H9 (cell line): ENCODE results near the gene PGPEP1. TPM values are rescaled to one million over a fixed set of nuclear protein-coding genes. Genes with fewer than 3 reads are reported as not detected.

Source experiments
- DNase-seq: peaks from one replicate; pipeline ENCODE4 v3.0.0-alpha.2; 2017
- H2AFZ ChIP-seq: one replicate; pipeline ENCODE4 v1.6.1; 2013; ENCODE audit warnings: mild to moderate bottlenecking, low read length, control low read depth, moderate library complexity
- H2AK5ac ChIP-seq: 2 replicates; pipeline ENCODE4 v1.6.1; 2013; ENCODE audit warnings: low read length, control low read depth, mixed read lengths; ENCODE audit not compliant: insufficient read length
- H2BK120ac ChIP-seq: one replicate; pipeline ENCODE4 v1.6.1; 2013; ENCODE audit warnings: low read depth, mild to moderate bottlenecking, low read length, control low read depth, inconsistent platforms; ENCODE audit not compliant: poor library complexity, severe bottlenecking
- H2BK12ac ChIP-seq: 2 replicates; pipeline ENCODE4 v1.6.1; 2013; ENCODE audit warnings: low read length, control low read depth, mixed read lengths, low read depth; ENCODE audit not compliant: insufficient read length
- H2BK15ac ChIP-seq: 2 replicates; pipeline ENCODE4 v1.6.1; 2013; ENCODE audit warnings: low read depth, low read length, control low read depth
- H2BK20ac ChIP-seq: one replicate; pipeline ENCODE4 v1.6.1; 2013; ENCODE audit warnings: low read depth, mild to moderate bottlenecking, low read length, control low read depth, inconsistent platforms; ENCODE audit not compliant: poor library complexity, severe bottlenecking
- H2BK5ac ChIP-seq: 2 replicates; pipeline ENCODE4 v1.6.1; 2013; ENCODE audit warnings: low read length, control low read depth, mixed read lengths; ENCODE audit not compliant: insufficient read length
- H3K14ac ChIP-seq: 2 replicates; pipeline ENCODE4 v1.6.1; 2013; ENCODE audit warnings: low read length, control low read depth; ENCODE audit not compliant: insufficient read depth
- H3K18ac ChIP-seq: 2 replicates; pipeline ENCODE4 v1.6.1; 2013; ENCODE audit warnings: low read depth, mild to moderate bottlenecking, mixed read lengths, low read length, control low read depth; ENCODE audit not compliant: insufficient read length
- H3K23ac ChIP-seq: 2 replicates; pipeline ENCODE4 v1.6.1; 2013; ENCODE audit warnings: low read length, control low read depth, mixed read lengths, low read depth; ENCODE audit not compliant: insufficient read length
- H3K23me2 ChIP-seq: 2 replicates; pipeline ENCODE4 v1.6.1; 2013; ENCODE audit warnings: low read depth, mild to moderate bottlenecking, mixed read lengths, low read length, control low read depth; ENCODE audit not compliant: insufficient read length, poor library complexity, severe bottlenecking
- H3K27ac ChIP-seq: 2 replicates; pipeline ENCODE4 v1.5.1; 2013; ENCODE audit warnings: low read length, control low read depth, mixed read lengths, low read depth; ENCODE audit not compliant: insufficient read length
- H3K27me3 ChIP-seq: 2 replicates; pipeline ENCODE4 v1.6.1; 2013; ENCODE audit warnings: low read length, control low read depth, inconsistent platforms; ENCODE audit not compliant: insufficient read depth
- H3K4ac ChIP-seq: 2 replicates; pipeline ENCODE4 v1.6.1; 2013; ENCODE audit warnings: low read depth, mild to moderate bottlenecking, control low read depth, inconsistent platforms, low read length, moderate library complexity
- H3K4me1 ChIP-seq: 2 replicates; pipeline ENCODE4 v1.6.1; 2013; ENCODE audit warnings: low read length, control low read depth, inconsistent platforms; ENCODE audit not compliant: insufficient read depth
- H3K4me2 ChIP-seq: 2 replicates; pipeline ENCODE4 v1.6.1; 2013; ENCODE audit warnings: low read length, control low read depth, mixed read lengths; ENCODE audit not compliant: insufficient read length, insufficient read depth
- H3K56ac ChIP-seq: 2 replicates; pipeline ENCODE4 v1.6.1; 2013; ENCODE audit warnings: low read depth, mild to moderate bottlenecking, mixed read lengths, low read length, control low read depth; ENCODE audit not compliant: insufficient read length
- H3K79me1 ChIP-seq: 2 replicates; pipeline ENCODE4 v1.6.1; 2013; ENCODE audit warnings: low read depth, mild to moderate bottlenecking, moderate library complexity, low read length, control low read depth, inconsistent platforms; ENCODE audit not compliant: insufficient read depth, poor library complexity, severe bottlenecking
- H3K79me2 ChIP-seq: 2 replicates; pipeline ENCODE4 v1.6.1; 2013; ENCODE audit warnings: low read length, control low read depth, inconsistent platforms; ENCODE audit not compliant: insufficient read depth
- H3K9ac ChIP-seq: 2 replicates; pipeline ENCODE4 v1.6.1; 2013; ENCODE audit warnings: low read length, control low read depth, mixed read lengths; ENCODE audit not compliant: insufficient read length; ENCODE audit errors: extremely low read depth
- H3K9me3 ChIP-seq: one replicate; pipeline ENCODE4 v1.6.1; 2013; ENCODE audit warnings: low read depth, low read length, inconsistent platforms; ENCODE audit not compliant: control insufficient read depth
- H3T11ph ChIP-seq: one replicate; pipeline ENCODE4 v1.6.1; 2013; ENCODE audit warnings: mild to moderate bottlenecking, low read length, control low read depth, inconsistent platforms
- H4K20me1 ChIP-seq: one replicate; pipeline ENCODE4 v1.6.1; 2013; ENCODE audit not compliant: control insufficient read depth, insufficient read length, insufficient read depth
- H4K5ac ChIP-seq: 2 replicates; pipeline ENCODE4 v1.6.1; 2013; ENCODE audit warnings: low read depth, mild to moderate bottlenecking, mixed read lengths, low read length, control low read depth; ENCODE audit not compliant: insufficient read length
- H4K8ac ChIP-seq: replicated peaks from 2 replicates; pipeline ENCODE4 v1.6.1; 2013; ENCODE audit warnings: low read length, control low read depth, mixed read lengths, low read depth; ENCODE audit not compliant: insufficient read length
- H4K91ac ChIP-seq: 2 replicates; pipeline ENCODE4 v1.6.1; 2013; ENCODE audit warnings: low read depth, mild to moderate bottlenecking, moderate library complexity, mixed read lengths, low read length, control low read depth; ENCODE audit not compliant: insufficient read length
- H3K27ac Mint-ChIP-seq, 3 experiments: 2 replicates in 2 of 3; 3 replicates in 1 of 3; pipeline ENCODE4 v1.8.0; 2020 to 2021; ENCODE audit warnings: mixed read lengths in 3 of 3, mild to moderate bottlenecking in 1 of 3, moderate library complexity in 1 of 3
- H3K27me3 Mint-ChIP-seq: 2 replicates; pipeline ENCODE4 v1.8.0; 2021; ENCODE audit warnings: low read depth, mild to moderate bottlenecking, moderate library complexity, mixed read lengths
- H3K36me3 Mint-ChIP-seq, 3 experiments: 2 replicates in 2 of 3; 3 replicates in 1 of 3; pipeline ENCODE4 v1.8.0; 2020 to 2021; ENCODE audit warnings: low read depth in 3 of 3, mixed read lengths in 3 of 3; ENCODE audit not compliant: insufficient read depth in 1 of 3
- H3K4me1 Mint-ChIP-seq, 2 experiments: 2 replicates each; pipeline ENCODE4 v1.8.0; 2020; ENCODE audit warnings: mixed read lengths in 2 of 2
- H3K4me3 Mint-ChIP-seq, 2 experiments: 2 replicates in 1 of 2; 3 replicates in 1 of 2; pipeline ENCODE4 v1.8.0; 2020 to 2021; ENCODE audit warnings: mild to moderate bottlenecking in 2 of 2, mixed read lengths in 2 of 2, moderate library complexity in 1 of 2
- H3K9me3 Mint-ChIP-seq, 2 experiments: 2 replicates in 1 of 2; 3 replicates in 1 of 2; pipeline ENCODE4 v1.8.0; 2020; ENCODE audit warnings: mild to moderate bottlenecking in 2 of 2, mixed read lengths in 2 of 2, moderate library complexity in 1 of 2
- WGBS: extraction: QIAGEN DNeasy Blood & Tissue Kit; methylation state at CpG from one replicate; pipeline ENCODE4 v1.1.7; 2013; ENCODE audit warnings: missing lambda C conversion rate, low lambda C conversion rate, mixed read lengths; ENCODE audit not compliant: insufficient read length; ENCODE audit errors: extremely low coverage; 5-methylcytosine and 5-hydroxymethylcytosine counted together
- total RNA-seq: library from RNA; stranded (reverse); gene quantifications from 2 replicates; pipeline ENCODE4 v1.2.1, GENCODE V29; 2021
- TF ChIP-seq, protein P1 (sequence below): fragments of 200-600 bp; sonication (generic); conservative IDR thresholded peaks from 3 replicates; pipeline ENCODE4 v1.8.0; 2021; ENCODE audit warnings: antibody characterized with exemption, mild to moderate bottlenecking

Gene PGPEP1
- total RNA-seq, 1 experiment from 2014 or later: 64.8 TPM

- no peak overlapping the region for H3K27ac ChIP-seq
- H2AK5ac ChIP-seq: no peak overlapping the region
- H3K9me3 ChIP-seq: no peaks in the 10 kb centered on the region
- Mint-ChIP-seq H3K4me3 (no peak overlapping the region), H3K9me3 (no peaks in the 10 kb centered on the region), H3K27me3 (no peaks in the 10 kb centered on the region), H3K36me3 (peaks cover 30 to 83% (median 69%) of the 10 kb centered on the region in 3 experiments), H3K27ac (no peak overlapping the region), H3K4me1 (peaks cover 4 to 11% of the 10 kb centered on the region in 2 experiments; a peak in 3 of 4 replicates)
- no peak overlapping the region for H4K5ac ChIP-seq
- H2BK20ac ChIP-seq: no peak overlapping the region
- H3K23ac ChIP-seq: no peak overlapping the region
- H3K56ac ChIP-seq: no peak overlapping the region
- no peak overlapping the region for H2AFZ ChIP-seq
- H3K27me3 ChIP-seq: no peaks in the 10 kb centered on the region
- TF ChIP-seq, protein P1, sequence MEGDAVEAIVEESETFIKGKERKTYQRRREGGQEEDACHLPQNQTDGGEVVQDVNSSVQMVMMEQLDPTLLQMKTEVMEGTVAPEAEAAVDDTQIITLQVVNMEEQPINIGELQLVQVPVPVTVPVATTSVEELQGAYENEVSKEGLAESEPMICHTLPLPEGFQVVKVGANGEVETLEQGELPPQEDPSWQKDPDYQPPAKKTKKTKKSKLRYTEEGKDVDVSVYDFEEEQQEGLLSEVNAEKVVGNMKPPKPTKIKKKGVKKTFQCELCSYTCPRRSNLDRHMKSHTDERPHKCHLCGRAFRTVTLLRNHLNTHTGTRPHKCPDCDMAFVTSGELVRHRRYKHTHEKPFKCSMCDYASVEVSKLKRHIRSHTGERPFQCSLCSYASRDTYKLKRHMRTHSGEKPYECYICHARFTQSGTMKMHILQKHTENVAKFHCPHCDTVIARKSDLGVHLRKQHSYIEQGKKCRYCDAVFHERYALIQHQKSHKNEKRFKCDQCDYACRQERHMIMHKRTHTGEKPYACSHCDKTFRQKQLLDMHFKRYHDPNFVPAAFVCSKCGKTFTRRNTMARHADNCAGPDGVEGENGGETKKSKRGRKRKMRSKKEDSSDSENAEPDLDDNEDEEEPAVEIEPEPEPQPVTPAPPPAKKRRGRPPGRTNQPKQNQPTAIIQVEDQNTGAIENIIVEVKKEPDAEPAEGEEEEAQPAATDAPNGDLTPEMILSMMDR: no peak
- H3K23me2 ChIP-seq: no peaks in the 10 kb centered on the region
- no peak overlapping the region for H3K4me2 ChIP-seq
- no peaks in the 10 kb centered on the region for H3K79me2 ChIP-seq
- no peak overlapping the region for H2BK12ac ChIP-seq
- no peak for DNase-seq
- no peak overlapping the region for H2BK15ac ChIP-seq
- no peak overlapping the region for H3T11ph ChIP-seq
- no CpG with 5 or more reads among the region's 22 CpGs for WGBS
- H3K4ac ChIP-seq: no peak overlapping the region
- no peak overlapping the region for H3K18ac ChIP-seq
- no peak overlapping the region for H2BK5ac ChIP-seq
- no peak overlapping the region for H2BK120ac ChIP-seq
- H3K14ac ChIP-seq: no peak overlapping the region
- no peaks in the 10 kb centered on the region for H3K4me1 ChIP-seq
- no peaks in the 10 kb centered on the region for H4K20me1 ChIP-seq
- H4K91ac ChIP-seq: no peak overlapping the region
- no peak overlapping the region for H3K9ac ChIP-seq
- H3K79me1 ChIP-seq: no peaks in the 10 kb centered on the region
- no peak overlapping the region for H4K8ac ChIP-seq
Observed at GRCh38 chr19:18311502-18312091, 28.8 kb upstream of the PGPEP1 start.
